ENCODE data around the gene RNF144A. TPM values are rescaled to one million over a fixed set of nuclear protein-coding genes. Genes with fewer than 3 reads are reported as not detected.

Gene RNF144A
- total RNA-seq, 1 experiment from 2014 or later: 3.0 TPM

DNA sequence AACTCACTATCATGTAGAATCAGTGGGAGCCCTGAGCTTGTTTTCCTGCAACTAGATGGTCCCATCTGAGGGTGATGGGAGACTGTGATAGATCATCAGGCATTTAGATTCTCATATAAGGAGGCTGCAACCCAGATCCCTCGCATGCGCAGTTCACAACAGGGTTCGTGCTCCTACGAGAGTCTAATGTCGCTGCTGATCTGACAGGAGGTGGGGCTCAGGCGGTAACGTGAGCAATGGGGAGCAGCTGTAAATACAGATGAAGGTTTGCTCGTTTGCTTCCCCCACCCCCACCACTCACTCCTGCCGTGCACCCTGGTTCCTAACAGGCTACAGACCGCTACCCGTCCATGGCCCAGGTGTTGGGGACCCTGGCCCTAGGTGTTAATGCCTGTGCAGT is 113.6 kb downstream of the RNF144A start:
- H3K4me1 ChIP-seq: no peaks in the 10 kb centered on the region
- H3K4me3 ChIP-seq (ENCODE audit: low read depth, low read length): no peak overlapping the region
- CTCF ChIA-PET: no interaction called here
- no peaks in the 10 kb centered on the region for H3K27me3 ChIP-seq (replicated peaks; ENCODE audit: control insufficient read depth, insufficient read depth, low read length)
- intact Hi-C loops (cut with micrococcal nuclease; ENCODE audit: unreplicated experiment): no loop called here
- no peak overlapping the region for H3K27ac Mint-ChIP-seq (ENCODE audit: unreplicated experiment)
- no peak for DNase-seq
- H3K36me3 ChIP-seq (ENCODE audit: control insufficient read depth, insufficient read depth, low read length): no peaks in the 10 kb centered on the region
- POLR2A ChIA-PET: no interaction called here
- no peak overlapping the region for H3K4me3 Mint-ChIP-seq (ENCODE audit: unreplicated experiment)
- no peaks in the 10 kb centered on the region for H3K4me1 Mint-ChIP-seq (ENCODE audit: low read depth, unreplicated experiment)
- no peaks in the 10 kb centered on the region for H3K36me3 Mint-ChIP-seq (ENCODE audit: insufficient read depth, unreplicated experiment)
- no peaks in the 10 kb centered on the region for H3K9me3 Mint-ChIP-seq (ENCODE audit: unreplicated experiment)
- no peaks in the 10 kb centered on the region for H3K9me3 ChIP-seq
- TF ChIP-seq, protein P1, sequence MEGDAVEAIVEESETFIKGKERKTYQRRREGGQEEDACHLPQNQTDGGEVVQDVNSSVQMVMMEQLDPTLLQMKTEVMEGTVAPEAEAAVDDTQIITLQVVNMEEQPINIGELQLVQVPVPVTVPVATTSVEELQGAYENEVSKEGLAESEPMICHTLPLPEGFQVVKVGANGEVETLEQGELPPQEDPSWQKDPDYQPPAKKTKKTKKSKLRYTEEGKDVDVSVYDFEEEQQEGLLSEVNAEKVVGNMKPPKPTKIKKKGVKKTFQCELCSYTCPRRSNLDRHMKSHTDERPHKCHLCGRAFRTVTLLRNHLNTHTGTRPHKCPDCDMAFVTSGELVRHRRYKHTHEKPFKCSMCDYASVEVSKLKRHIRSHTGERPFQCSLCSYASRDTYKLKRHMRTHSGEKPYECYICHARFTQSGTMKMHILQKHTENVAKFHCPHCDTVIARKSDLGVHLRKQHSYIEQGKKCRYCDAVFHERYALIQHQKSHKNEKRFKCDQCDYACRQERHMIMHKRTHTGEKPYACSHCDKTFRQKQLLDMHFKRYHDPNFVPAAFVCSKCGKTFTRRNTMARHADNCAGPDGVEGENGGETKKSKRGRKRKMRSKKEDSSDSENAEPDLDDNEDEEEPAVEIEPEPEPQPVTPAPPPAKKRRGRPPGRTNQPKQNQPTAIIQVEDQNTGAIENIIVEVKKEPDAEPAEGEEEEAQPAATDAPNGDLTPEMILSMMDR (IDR thresholded peaks at IDR 0.05; ENCODE audit: insufficient read depth in 1 of 2, low read depth in 1 of 2, low read length in 1 of 2, severe bottlenecking in 1 of 2, unreplicated experiment in 1 of 2): no peak
- H3K27me3 Mint-ChIP-seq (ENCODE audit: insufficient read depth, unreplicated experiment): no peaks in the 10 kb centered on the region
- no TSS peak for BruUV-seq (replicated peaks)

DNA sequence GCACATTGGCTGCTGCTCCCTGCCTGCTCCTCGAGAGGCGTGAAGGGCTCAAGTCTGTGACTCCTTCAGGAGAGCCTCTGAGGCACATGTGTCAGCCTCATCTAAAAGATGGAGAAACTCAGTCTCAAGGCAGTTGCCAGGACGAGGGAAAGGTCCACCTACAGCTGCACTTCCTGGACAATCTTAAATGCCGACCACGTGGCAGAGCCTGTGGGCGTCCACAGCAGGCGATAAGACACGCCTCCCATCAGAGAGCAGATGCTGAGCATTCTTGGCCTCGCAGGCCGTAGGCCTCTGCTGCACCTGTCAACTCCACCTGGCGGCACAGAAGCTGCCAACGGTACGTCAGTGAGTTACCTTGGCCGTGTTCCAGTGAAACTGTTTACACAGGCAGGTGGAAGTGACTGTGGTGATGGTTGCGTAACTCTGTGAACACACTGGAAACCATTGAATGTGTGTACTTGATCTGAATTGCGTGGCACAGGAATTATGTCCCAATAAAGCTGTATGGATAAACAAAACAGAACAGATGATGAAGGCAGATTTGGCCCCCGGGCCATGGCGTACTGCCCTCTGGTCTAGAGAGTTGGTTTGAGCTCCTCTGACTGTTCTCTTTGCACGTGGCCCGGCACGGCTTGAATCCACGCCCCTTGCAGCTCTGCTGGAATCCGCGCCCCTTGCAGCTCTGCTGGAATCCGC is 114.5 kb downstream of the RNF144A start:
- H3K4me1 Mint-ChIP-seq (ENCODE audit: low read depth, unreplicated experiment): no peaks in the 10 kb centered on the region
- H3K4me3 Mint-ChIP-seq (ENCODE audit: unreplicated experiment): no peak overlapping the region
- CTCF ChIA-PET: no interaction called here
- intact Hi-C loops (cut with micrococcal nuclease; ENCODE audit: unreplicated experiment): no loop called here
- POLR2A ChIA-PET: interaction anchor here (0.6 kb wide), 1 partner anchor 104 kb away, joined by 3 read pairs; no protein-coding TSS in a partner anchor
- TF ChIP-seq, protein P1 (IDR thresholded peaks at IDR 0.05; ENCODE audit: insufficient read depth in 1 of 2, low read depth in 1 of 2, low read length in 1 of 2, severe bottlenecking in 1 of 2, unreplicated experiment in 1 of 2): no peak
- no peak overlapping the region for H3K27ac Mint-ChIP-seq (ENCODE audit: unreplicated experiment)
- Histone ChIP-seq H3K36me3 (ENCODE audit: control insufficient read depth, insufficient read depth, low read length) (no peaks in the 10 kb centered on the region), H3K9me3 (no peaks in the 10 kb centered on the region), H3K4me1 (no peaks in the 10 kb centered on the region), H3K4me3 (ENCODE audit: low read depth, low read length) (no peak overlapping the region), H3K27me3 (replicated peaks; ENCODE audit: control insufficient read depth, insufficient read depth, low read length) (no peaks in the 10 kb centered on the region)
- BruUV-seq (replicated peaks): no TSS peak
- H3K36me3 Mint-ChIP-seq (ENCODE audit: insufficient read depth, unreplicated experiment): no peaks in the 10 kb centered on the region
- DNase-seq: peak; percentile 38 to 79
- no peaks in the 10 kb centered on the region for H3K27me3 Mint-ChIP-seq (ENCODE audit: insufficient read depth, unreplicated experiment)
- H3K9me3 Mint-ChIP-seq (ENCODE audit: unreplicated experiment): no peaks in the 10 kb centered on the region

DNA sequence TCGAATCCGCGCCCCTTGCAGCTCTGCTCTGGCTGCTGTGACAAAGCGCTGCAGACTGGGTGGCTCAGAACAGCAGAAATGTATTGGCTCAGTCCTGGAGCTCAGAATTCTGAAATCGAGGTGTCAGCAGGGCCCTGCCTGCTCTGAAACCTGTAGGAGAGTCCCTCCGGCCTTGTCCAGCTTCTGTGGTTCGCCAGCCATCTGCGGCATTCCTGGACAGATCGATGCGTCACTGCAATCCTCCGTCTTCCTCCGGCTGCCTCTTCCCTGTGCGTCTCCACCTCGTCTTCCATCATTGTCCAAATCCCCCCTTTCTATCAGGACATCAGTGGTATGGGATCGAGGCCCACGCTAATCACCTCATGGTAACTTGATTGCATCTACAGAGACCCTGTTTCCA is 115.2 kb downstream of the RNF144A start:
- CTCF ChIA-PET: no interaction called here
- no peak for DNase-seq
- TF ChIP-seq, protein P1 (IDR thresholded peaks at IDR 0.05; ENCODE audit: insufficient read depth in 1 of 2, low read depth in 1 of 2, low read length in 1 of 2, severe bottlenecking in 1 of 2, unreplicated experiment in 1 of 2): no peak
- BruUV-seq (replicated peaks): no TSS peak
- Mint-ChIP-seq H3K27me3 (ENCODE audit: insufficient read depth, unreplicated experiment) (no peaks in the 10 kb centered on the region), H3K4me1 (ENCODE audit: low read depth, unreplicated experiment) (no peaks in the 10 kb centered on the region), H3K4me3 (ENCODE audit: unreplicated experiment) (no peak overlapping the region), H3K27ac (ENCODE audit: unreplicated experiment) (no peak overlapping the region), H3K9me3 (ENCODE audit: unreplicated experiment) (no peaks in the 10 kb centered on the region), H3K36me3 (ENCODE audit: insufficient read depth, unreplicated experiment) (no peaks in the 10 kb centered on the region)
- intact Hi-C loops (cut with micrococcal nuclease; ENCODE audit: unreplicated experiment): no loop called here
- Histone ChIP-seq H3K27me3 (replicated peaks; ENCODE audit: control insufficient read depth, insufficient read depth, low read length) (no peaks in the 10 kb centered on the region), H3K36me3 (ENCODE audit: control insufficient read depth, insufficient read depth, low read length) (no peaks in the 10 kb centered on the region), H3K9me3 (no peaks in the 10 kb centered on the region), H3K4me1 (no peaks in the 10 kb centered on the region), H3K4me3 (ENCODE audit: low read depth, low read length) (no peak overlapping the region)
- POLR2A ChIA-PET: no interaction called here
